ENCODE data around the gene MAD1L1. TPM values are rescaled to one million over a fixed set of nuclear protein-coding genes. Genes with fewer than 3 reads are reported as not detected.
"Not testable (repeated sequence)": the region's sequence is repeated elsewhere in the genome, so short reads cannot be mapped to it uniquely, and the experiment has no call there.

Gene MAD1L1
- total and polyA plus RNA-seq, 3 donors from 2014 or later: 63.1 to 149 (median 94.6) TPM

- Histone ChIP-seq H3K9me3 (no peaks in the 10 kb centered on the region), H3K36me3 (ENCODE audit: low read depth, missing control alignments) (no peaks in the 10 kb centered on the region), H3K4me3 (no peak overlapping the region), H3K27me3 (no peaks in the 10 kb centered on the region), H3K4me1 (peaks cover 8% of the 10 kb centered on the region), H3K27ac (no peak overlapping the region)
- no peak for TF ChIP-seq POLR2A (IDR thresholded peaks at IDR 0.05)
- intact Hi-C loops (cut with DNase I; ENCODE audit: low total_unique reads): no loop called here
- no peak for DNase-seq
- WGBS, 2 donors: 82 to 85% methylated on average over 13 to 26 of the region's 26 CpGs
Observed at GRCh38 chr7:1844336-1844950, 388.3 kb downstream of the MAD1L1 start.

GRCh38 chr7:1843921-1844335 lies 388.8 kb downstream of the MAD1L1 start:
- Histone ChIP-seq H3K4me3 (no peak overlapping the region), H3K27me3 (no peaks in the 10 kb centered on the region), H3K27ac (no peak overlapping the region), H3K36me3 (ENCODE audit: low read depth, missing control alignments) (no peaks in the 10 kb centered on the region), H3K9me3 (no peaks in the 10 kb centered on the region), H3K4me1 (peaks cover 8% of the 10 kb centered on the region)
- no peak for TF ChIP-seq POLR2A (IDR thresholded peaks at IDR 0.05)
- no peak for TF ChIP-seq CTCF (IDR thresholded peaks at IDR 0.05)
- DNase-seq: no peak
- intact Hi-C loops (cut with DNase I; ENCODE audit: low total_unique reads): no loop called here
- 89 to 95% methylated on average over 8 to 11 of the region's 11 CpGs for WGBS, 2 donors

- H3K27me3 ChIP-seq: no peaks in the 10 kb centered on the region
- no peak for DNase-seq
- TF ChIP-seq CTCF (IDR thresholded peaks at IDR 0.05): no peak
- no peak overlapping the region for H3K4me3 ChIP-seq
- WGBS, 2 donors: 90 to 91% methylated on average over 26 of the region's 26 CpGs
- H3K27ac ChIP-seq: no peak overlapping the region
- intact Hi-C loops (cut with DNase I; ENCODE audit: low total_unique reads): no loop called here
- no peaks in the 10 kb centered on the region for H3K9me3 ChIP-seq
- H3K4me1 ChIP-seq: peaks cover 8% of the 10 kb centered on the region
- H3K36me3 ChIP-seq (ENCODE audit: low read depth, missing control alignments): no peaks in the 10 kb centered on the region
Observed at GRCh38 chr7:1843271-1843861, 389.4 kb downstream of the MAD1L1 start.

- no peaks in the 10 kb centered on the region for H3K9me3 ChIP-seq
- TF ChIP-seq POLR2A (IDR thresholded peaks at IDR 0.05): no peak
- no peak for TF ChIP-seq CTCF (IDR thresholded peaks at IDR 0.05)
- intact Hi-C loops (cut with DNase I; ENCODE audit: low total_unique reads): no loop called here
- H3K27me3 ChIP-seq: no peaks in the 10 kb centered on the region
- H3K4me1 ChIP-seq: peaks cover 8% of the 10 kb centered on the region
- H3K4me3 ChIP-seq: no peak overlapping the region
- DNase-seq: no peak
- 83 to 91% methylated on average over 19 to 31 of the region's 31 CpGs for WGBS, 2 donors
- no peak overlapping the region for H3K27ac ChIP-seq
- no peaks in the 10 kb centered on the region for H3K36me3 ChIP-seq (ENCODE audit: low read depth, missing control alignments)
Observed at GRCh38 chr7:1842321-1843221, 390.2 kb downstream of the MAD1L1 start.

GRCh38 chr7:1841286-1842021 lies 391.3 kb downstream of the MAD1L1 start:
- H3K4me1 ChIP-seq; H3K27ac ChIP-seq; intact Hi-C loops (cut with DNase I; ENCODE audit: low total_unique reads); H3K27me3 ChIP-seq; H3K9me3 ChIP-seq; H3K36me3 ChIP-seq (ENCODE audit: low read depth, missing control alignments); H3K4me3 ChIP-seq; DNase-seq: not testable (repeated sequence)
- 92 to 95% methylated on average over 29 to 34 of the region's 40 CpGs for WGBS, 2 donors

- DNase-seq; H3K27ac ChIP-seq; H3K9me3 ChIP-seq; H3K36me3 ChIP-seq (ENCODE audit: low read depth, missing control alignments); H3K4me1 ChIP-seq; H3K27me3 ChIP-seq; intact Hi-C loops (cut with DNase I; ENCODE audit: low total_unique reads); H3K4me3 ChIP-seq: not testable (repeated sequence)
- WGBS, 2 donors: 93% methylated on average over 12 of the region's 18 CpGs; no CpG with 5 or more reads in 1 of the 2 donors
Observed at GRCh38 chr7:1840744-1841143, 392.0 kb downstream of the MAD1L1 start.
